GM23338 (cell line): ENCODE measurements around the gene PRMT1. TPM values are rescaled to one million over a fixed set of nuclear protein-coding genes. Genes with fewer than 3 reads are reported as not detected.

ENCODE experiments used
- ATAC-seq: fragments of 200-7000 bp; cut with Tn5 transposase; 3 replicates; pipeline ENCODE4 v1.9.1; 2020
- DNase-seq: peaks from one replicate; pipeline ENCODE4 v3.0.0-alpha.2; 2015; ENCODE audit warnings: low spot score
- H2AFZ ChIP-seq: fragments of 200-600 bp; sonication (generic); 2 replicates; pipeline ENCODE4 v1.8.0; 2016; ENCODE audit warnings: antibody characterized with exemption, mild to moderate bottlenecking, moderate library complexity
- H3F3A ChIP-seq: fragments of 200-600 bp; sonication (generic); replicated peaks from 2 replicates; pipeline ENCODE4 v1.8.0; 2017; ENCODE audit warnings: antibody characterized with exemption, mixed run types, low read depth
- H3K27ac ChIP-seq: fragments of 200-600 bp; sonication (generic); 2 replicates; pipeline ENCODE4 v1.6.1; 2016; ENCODE audit warnings: low read depth
- H3K27me3 ChIP-seq: fragments of 200-600 bp; sonication (generic); 2 replicates; pipeline ENCODE4 v1.8.0; 2016; ENCODE audit warnings: mild to moderate bottlenecking, mixed run types, moderate library complexity; ENCODE audit not compliant: insufficient read depth
- H3K36me3 ChIP-seq: fragments of 200-600 bp; sonication (generic); 2 replicates; pipeline ENCODE4 v1.8.0; 2016; ENCODE audit warnings: mild to moderate bottlenecking; ENCODE audit not compliant: insufficient read depth
- H3K4me1 ChIP-seq: fragments of 200-600 bp; sonication (generic); 2 replicates; pipeline ENCODE4 v1.8.0; 2016; ENCODE audit warnings: mild to moderate bottlenecking, moderate library complexity; ENCODE audit not compliant: insufficient read depth
- H3K4me2 ChIP-seq: fragments of 200-600 bp; sonication (generic); 2 replicates; pipeline ENCODE4 v1.7.1; 2017; ENCODE audit warnings: mixed run types
- H3K4me3 ChIP-seq: fragments of 200-600 bp; sonication (generic); 2 replicates; pipeline ENCODE4 v1.6.1; 2016; ENCODE audit warnings: mixed run types
- H3K79me2 ChIP-seq: fragments of 200-600 bp; sonication (generic); replicated peaks from 2 replicates; pipeline ENCODE4 v1.8.0; 2017; ENCODE audit warnings: mild to moderate bottlenecking; ENCODE audit not compliant: insufficient read depth
- H3K9me2 ChIP-seq: fragments of 200-600 bp; sonication (generic); 2 replicates; pipeline ENCODE4 v1.8.0; 2017; ENCODE audit not compliant: insufficient read depth
- H4K20me1 ChIP-seq: fragments of 200-600 bp; sonication (generic); replicated peaks from 2 replicates; pipeline ENCODE4 v1.8.0; 2017; ENCODE audit warnings: mild to moderate bottlenecking; ENCODE audit not compliant: insufficient read depth
- H3K27ac Mint-ChIP-seq: 2 replicates; pipeline ENCODE4 v1.8.0; 2020; ENCODE audit warnings: inconsistent platforms, mild to moderate bottlenecking, moderate library complexity, mixed read lengths
- H3K27me3 Mint-ChIP-seq: 3 replicates; pipeline ENCODE4 v1.8.0; 2022; ENCODE audit warnings: low read depth, mild to moderate bottlenecking, moderate library complexity, mixed read lengths, inconsistent platforms; ENCODE audit not compliant: insufficient read depth, poor library complexity
- H3K36me3 Mint-ChIP-seq: 3 replicates; pipeline ENCODE4 v1.8.0; 2021; ENCODE audit warnings: low read depth, mild to moderate bottlenecking, inconsistent platforms, moderate library complexity, mixed read lengths
- H3K4me1 Mint-ChIP-seq: 3 replicates; pipeline ENCODE4 v1.8.0; 2020; ENCODE audit warnings: mild to moderate bottlenecking, inconsistent platforms, mixed read lengths
- H3K4me3 Mint-ChIP-seq: 3 replicates; pipeline ENCODE4 v1.8.0; 2021; ENCODE audit warnings: moderate library complexity, mild to moderate bottlenecking, inconsistent platforms, mixed read lengths
- H3K9me3 Mint-ChIP-seq: 3 replicates; pipeline ENCODE4 v1.8.0; 2020; ENCODE audit warnings: moderate library complexity, mild to moderate bottlenecking, inconsistent platforms, mixed read lengths
- ETS1 ChIP-seq: IDR thresholded peaks from 2 replicates; pipeline ENCODE4 v1.6.1; 2016; ENCODE audit warnings: antibody characterized with exemption
- EZH2 ChIP-seq: fragments of 200-600 bp; sonication (generic); IDR thresholded peaks from one replicate; pipeline ENCODE4 v1.8.0; 2017; ENCODE audit warnings: antibody characterized with exemption, mild to moderate bottlenecking, low read depth; ENCODE audit not compliant: unreplicated experiment
- EZH2phosphoT487 ChIP-seq: fragments of 200-600 bp; sonication (generic); IDR thresholded peaks from one replicate; pipeline ENCODE4 v1.8.1; 2018; ENCODE audit warnings: antibody characterized with exemption; ENCODE audit not compliant: unreplicated experiment
- JUNB ChIP-seq: IDR thresholded peaks from one replicate; pipeline ENCODE4 v1.6.1; 2016; ENCODE audit warnings: antibody characterized with exemption; ENCODE audit not compliant: unreplicated experiment
- NANOG ChIP-seq: IDR thresholded peaks from 2 replicates; pipeline ENCODE4 v1.6.1; 2016; ENCODE audit warnings: antibody characterized with exemption, borderline replicate concordance
- REST ChIP-seq: IDR thresholded peaks from one replicate; pipeline ENCODE4 v1.6.1; 2018; ENCODE audit warnings: antibody characterized with exemption; ENCODE audit not compliant: unreplicated experiment
- STAT1 ChIP-seq: IDR thresholded peaks from one replicate; pipeline ENCODE4 v1.6.1; 2016; ENCODE audit warnings: antibody characterized with exemption; ENCODE audit not compliant: unreplicated experiment
- ZNF114 ChIP-seq: fragments of 250-450 bp; sonication (Bioruptor Pico); IDR thresholded peaks from 2 replicates; pipeline ENCODE4 v1.5.0; 2020; ENCODE audit warnings: mild to moderate bottlenecking, moderate library complexity
- ZNF331 ChIP-seq: fragments of 250-450 bp; sonication (Bioruptor Pico); IDR thresholded peaks from 2 replicates; pipeline ENCODE4 v1.5.0; 2020; ENCODE audit warnings: low read depth, mild to moderate bottlenecking, moderate library complexity
- ZNF462 ChIP-seq: fragments of 250-450 bp; sonication (Bioruptor Pico); IDR thresholded peaks from 2 replicates; pipeline ENCODE4 v1.5.0; 2020; ENCODE audit warnings: mild to moderate bottlenecking, moderate library complexity
- polyA plus RNA-seq: library from polyadenylated mRNA; unstranded; fragments of >200 nt; fragmentation: Nextera tagmentation; extraction: Ambion mirVana; gene quantifications from 2 replicates; pipeline ENCODE4 v1.2.1, GENCODE V29; 2016
- total RNA-seq: library from RNA; depleted of rRNA; stranded (reverse); fragments of >200 nt; shearing (Covaris generic); gene quantifications from 2 replicates; pipeline ENCODE4 v1.2.3, GENCODE V29; 2014

Gene PRMT1
- total and polyA plus RNA-seq, 2 experiments from 2014 or later, result 590 to 700 TPM

- TF ChIP-seq ZNF331 (CRISPR knock-in tag), result no peak
- no peak for TF ChIP-seq JUNB
- no peak for TF ChIP-seq EZH2
- no peak for TF ChIP-seq EZH2phosphoT487
- TF ChIP-seq REST, result no peak
Measured at GRCh38 chr19:49696865-49697264, 19.8 kb downstream of the PRMT1 start (continued).

GRCh38 chr19:49699364-49699763, 22.3 kb downstream of the PRMT1 start:
- Histone ChIP-seq H3K36me3 (peaks cover 3% of the 10 kb centered on the region; the same call in 1 of the 2 replicates), H3F3A (no peaks in the 10 kb centered on the region), H3K27me3 (no peaks in the 10 kb centered on the region), H3K79me2 (no peaks in the 10 kb centered on the region), H4K20me1 (0 out of 2 replicates have a peak, but pooled peaks cover 6% of the 10 kb centered on the region), H3K9me2 (no peaks in the 10 kb centered on the region), H3K4me3 (no peak overlapping the region), H3K4me2 (no peak overlapping the region), H2AFZ (no peak overlapping the region), H3K4me1 (no peaks in the 10 kb centered on the region), H3K27ac (no peak overlapping the region)
- H3K9me3 Mint-ChIP-seq, result no peaks in the 10 kb centered on the region
- peaks cover 30% of the 10 kb centered on the region for H3K36me3 Mint-ChIP-seq
- ATAC-seq (no peak), DNase-seq (no peak)
- H3K27ac Mint-ChIP-seq, result no peak overlapping the region
- no peak overlapping the region for H3K4me3 Mint-ChIP-seq
- peaks cover 9% of the 10 kb centered on the region for H3K27me3 Mint-ChIP-seq
- no peaks in the 10 kb centered on the region for H3K4me1 Mint-ChIP-seq
- no peak for TF ChIP-seq REST
- no peak for TF ChIP-seq ZNF462 (CRISPR knock-in tag)
- no peak for TF ChIP-seq ZNF114 (CRISPR knock-in tag)
- no peak for TF ChIP-seq ZNF331 (CRISPR knock-in tag)
- no peak for TF ChIP-seq STAT1
- no peak for TF ChIP-seq ETS1
- TF ChIP-seq NANOG, result no peak
- no peak for TF ChIP-seq EZH2phosphoT487
